SK-N-MC (cell line): ENCODE measurements around the gene NCCRP1.

Experiments used
- DNase-seq: peaks from one replicate; pipeline ENCODE4 v3.0.0-alpha.2; 2011; ENCODE audit warnings: low read depth, low spot score
- H3K27ac ChIP-seq: fragments of 200-600 bp; sonication (generic); 2 replicates; pipeline ENCODE4 v1.5.1; 2016; ENCODE audit warnings: mixed run types
- H3K36me3 ChIP-seq: fragments of 200-600 bp; sonication (generic); 2 replicates; pipeline ENCODE4 v1.6.1; 2017; ENCODE audit warnings: antibody characterized with exemption, low read length, mixed read lengths; ENCODE audit not compliant: insufficient read depth
- H3K4me3 ChIP-seq: fragments of 200-600 bp; sonication (generic); 2 replicates; pipeline ENCODE4 v1.5.1; 2016
- H3K9ac ChIP-seq: fragments of 200-600 bp; sonication (generic); 2 replicates; pipeline ENCODE4 v1.8.0; 2017; ENCODE audit warnings: mixed run types, mixed read lengths; ENCODE audit not compliant: insufficient read length
- H3K9me3 ChIP-seq: fragments of 200-600 bp; sonication (generic); 2 replicates; pipeline ENCODE4 v1.6.1; 2017; ENCODE audit warnings: low read depth, mild to moderate bottlenecking, antibody characterized with exemption, low read length, moderate library complexity, mixed read lengths
- EZH2 ChIP-seq: fragments of 200-600 bp; sonication (generic); IDR thresholded peaks from one replicate; pipeline ENCODE4 v1.6.1; 2017; ENCODE audit warnings: antibody characterized with exemption
- FOXP2 ChIP-seq: optimal IDR thresholded peaks from 2 replicates; pipeline ENCODE3; 2011; ENCODE audit warnings: mild to moderate bottlenecking, moderate library complexity; ENCODE audit not compliant: insufficient read depth; ENCODE audit errors: extremely low read length, control extremely low read depth
- POLR2AphosphoS5 ChIP-seq: IDR thresholded peaks from 2 replicates; pipeline ENCODE4 v1.6.1; 2012; ENCODE audit warnings: mild to moderate bottlenecking, low read depth, low read length, borderline replicate concordance

The NCCRP1 gene

GRCh38 chr19:39186391-39186790, 10.4 kb upstream of the NCCRP1 start:
- Histone ChIP-seq H3K9me3 (no peaks in the 10 kb centered on the region), H3K36me3 (no peaks in the 10 kb centered on the region), H3K27ac (no peak overlapping the region), H3K9ac (no peak overlapping the region), H3K4me3 (no peak overlapping the region)
- TF ChIP-seq EZH2 (no peak), FOXP2 (no peak), POLR2AphosphoS5 (no peak)
- DNase-seq, result no peak

- Histone ChIP-seq H3K9ac (no peak overlapping the region), H3K36me3 (no peaks in the 10 kb centered on the region), H3K27ac (no peak overlapping the region), H3K9me3 (no peaks in the 10 kb centered on the region), H3K4me3 (no peak overlapping the region)
- DNase-seq, result no peak
- TF ChIP-seq POLR2AphosphoS5, result no peak
- TF ChIP-seq FOXP2, result no peak
- no peak for TF ChIP-seq EZH2
Observed at GRCh38 chr19:39187552-39187943, 9.2 kb upstream of the NCCRP1 start.

- TF ChIP-seq EZH2 (no peak), FOXP2 (no peak), POLR2AphosphoS5 (no peak)
- Histone ChIP-seq H3K4me3 (no peak overlapping the region), H3K27ac (no peak overlapping the region), H3K9me3 (no peaks in the 10 kb centered on the region), H3K36me3 (no peaks in the 10 kb centered on the region), H3K9ac (no peak overlapping the region)
- DNase-seq, result no peak
Observed at GRCh38 chr19:39188960-39189359, 7.8 kb upstream of the NCCRP1 start.

GRCh38 chr19:39190768-39191167, 6.0 kb upstream of the NCCRP1 start:
- no peaks in the 10 kb centered on the region for H3K36me3 ChIP-seq
- no peaks in the 10 kb centered on the region for H3K9me3 ChIP-seq
- no peak overlapping the region for H3K27ac ChIP-seq
- no peak for TF ChIP-seq FOXP2
- no peak for TF ChIP-seq EZH2
- H3K9ac ChIP-seq, result no peak overlapping the region
- DNase-seq, result no peak
- no peak overlapping the region for H3K4me3 ChIP-seq

- H3K36me3 ChIP-seq, result no peaks in the 10 kb centered on the region
- TF ChIP-seq POLR2AphosphoS5, result no peak
- no peak for TF ChIP-seq EZH2
- no peak for TF ChIP-seq FOXP2
- DNase-seq, result no peak
- no peaks in the 10 kb centered on the region for H3K9me3 ChIP-seq
- H3K27ac ChIP-seq, result no peak overlapping the region
- no peak overlapping the region for H3K4me3 ChIP-seq
- H3K9ac ChIP-seq, result no peak overlapping the region
Observed at GRCh38 chr19:39192846-39193245, 3.9 kb upstream of the NCCRP1 start.

- Histone ChIP-seq H3K9ac (no peak overlapping the region), H3K9me3 (no peaks in the 10 kb centered on the region), H3K4me3 (no peak overlapping the region), H3K36me3 (no peaks in the 10 kb centered on the region), H3K27ac (no peak overlapping the region)
- DNase-seq, result no peak
- TF ChIP-seq EZH2 (no peak), FOXP2 (no peak), POLR2AphosphoS5 (no peak)
Observed at GRCh38 chr19:39193803-39194202, 3.0 kb upstream of the NCCRP1 start.

GRCh38 chr19:39194832-39195542, 1.8 kb upstream of the NCCRP1 start:
- Histone ChIP-seq H3K27ac (no peak overlapping the region), H3K4me3 (no peak overlapping the region), H3K9me3 (no peaks in the 10 kb centered on the region), H3K9ac (no peak overlapping the region), H3K36me3 (no peaks in the 10 kb centered on the region)
- TF ChIP-seq POLR2AphosphoS5 (no peak), FOXP2 (no peak), EZH2 (no peak)
- no peak for DNase-seq

- H3K36me3 ChIP-seq, result no peaks in the 10 kb centered on the region
- TF ChIP-seq POLR2AphosphoS5 (no peak), FOXP2 (no peak), EZH2 (no peak)
- no peak overlapping the region for H3K27ac ChIP-seq
- DNase-seq, result no peak
- H3K9ac ChIP-seq, result no peak overlapping the region
- H3K4me3 ChIP-seq, result no peak overlapping the region
- H3K9me3 ChIP-seq, result no peaks in the 10 kb centered on the region
Observed at GRCh38 chr19:39195755-39196154, 1.0 kb upstream of the NCCRP1 start.

GRCh38 chr19:39196320-39196719, 444 bp upstream of the NCCRP1 start:
- Histone ChIP-seq H3K9me3 (no peaks in the 10 kb centered on the region), H3K4me3 (no peak overlapping the region), H3K36me3 (no peaks in the 10 kb centered on the region), H3K9ac (no peak overlapping the region), H3K27ac (no peak overlapping the region)
- DNase-seq, result no peak
- TF ChIP-seq EZH2 (no peak), POLR2AphosphoS5 (no peak), FOXP2 (no peak)
